HG03196 (cell line): ENCODE results near the gene ZNF423.
"Not testable (repeated sequence)": the region's sequence is repeated elsewhere in the genome, so short reads cannot be mapped to it uniquely, and the experiment has no call there.

Source experiments
- ATAC-seq: cut with Tn5 transposase; IDR thresholded peaks from one replicate; pipeline ENCODE4 v1.9.1; 2021; ENCODE audit not compliant: unreplicated experiment

ZNF423 gene

GRCh38 chr16:49523435-49524159 is 332.3 kb downstream of the ZNF423 start:
- ATAC-seq, result no peak

GRCh38 chr16:49521734-49522325 is 334.1 kb downstream of the ZNF423 start:
- no peak for ATAC-seq

GRCh38 chr16:49520492-49521038 is 335.3 kb downstream of the ZNF423 start:
- ATAC-seq, result no peak

GRCh38 chr16:49519741-49520140 is 336.2 kb downstream of the ZNF423 start:
- ATAC-seq, result no peak

- no peak for ATAC-seq
Observed at GRCh38 chr16:49519008-49519656, 336.8 kb downstream of the ZNF423 start.

GRCh38 chr16:49516382-49517036 is 339.4 kb downstream of the ZNF423 start:
- no peak for ATAC-seq

- ATAC-seq, result no peak
Observed at GRCh38 chr16:49515861-49516260, 340.1 kb downstream of the ZNF423 start.

- no peak for ATAC-seq
Observed at GRCh38 chr16:49515016-49515565, 340.8 kb downstream of the ZNF423 start.

GRCh38 chr16:49514073-49514980 is 341.6 kb downstream of the ZNF423 start:
- ATAC-seq, result no peak

GRCh38 chr16:49513040-49513439 is 342.9 kb downstream of the ZNF423 start:
- ATAC-seq, result no peak

GRCh38 chr16:49510654-49511305 is 345.1 kb downstream of the ZNF423 start:
- ATAC-seq, result no peak

- no peak for ATAC-seq
Observed at GRCh38 chr16:49510141-49510540, 345.8 kb downstream of the ZNF423 start.

- ATAC-seq, result not testable (repeated sequence)
Observed at GRCh38 chr16:49506058-49507013, 349.6 kb downstream of the ZNF423 start.

GRCh38 chr16:49505556-49505955 is 350.4 kb downstream of the ZNF423 start:
- ATAC-seq, result no peak

- ATAC-seq, result no peak
Observed at GRCh38 chr16:49504626-49505025, 351.3 kb downstream of the ZNF423 start.

GRCh38 chr16:49504023-49504364 is 351.9 kb downstream of the ZNF423 start:
- ATAC-seq, result no peak

- peak; percentile 82 for ATAC-seq
Observed at GRCh38 chr16:49503256-49504022, 352.5 kb downstream of the ZNF423 start.
